ENCODE results near the gene COL20A1. TPM values are rescaled to one million over a fixed set of nuclear protein-coding genes. Genes with fewer than 3 reads are reported as not detected.

The COL20A1 gene
- total RNA-seq, 4 donors from 2014 or later: 0.97 to 1.2 TPM; not detected in 2

- Histone ChIP-seq H3K36me3 (no peaks in the 10 kb centered on the region), H3K27ac (no peak overlapping the region), H3K4me1 (no peaks in the 10 kb centered on the region), H3K9me3 (no peaks in the 10 kb centered on the region), H3K4me3 (no peak overlapping the region), H3K27me3 (peaks cover 0 to 5% of the 10 kb centered on the region in 2 donors)
- no peak for DNase-seq
- TF ChIP-seq CTCF (IDR thresholded peaks at IDR 0.05) (no peak), POLR2A (IDR thresholded peaks at IDR 0.05) (no peak)
- intact Hi-C loops (cut with DNase I; ENCODE audit: low total_unique reads): loop anchor here (5.0 kb wide), 1 partner anchor 276 kb away; no protein-coding TSS in a partner anchor
These were observed 19.8 kb downstream of the COL20A1 start for GRCh38 chr20:63312690-63313348.

- peaks cover 0 to 5% of the 10 kb centered on the region in 2 donors for H3K27me3 ChIP-seq
- DNase-seq: no peak
- TF ChIP-seq POLR2A (IDR thresholded peaks at IDR 0.05) (no peak), CTCF (IDR thresholded peaks at IDR 0.05) (no peak)
- intact Hi-C loops (cut with DNase I; ENCODE audit: low total_unique reads): loop anchor here (5.0 kb wide), 1 partner anchor 276 kb away; no protein-coding TSS in a partner anchor
- no peaks in the 10 kb centered on the region for H3K36me3 ChIP-seq
- H3K9me3 ChIP-seq: no peaks in the 10 kb centered on the region
- H3K27ac ChIP-seq: no peak overlapping the region
- no peaks in the 10 kb centered on the region for H3K4me1 ChIP-seq
- no peak overlapping the region for H3K4me3 ChIP-seq
These were observed 20.5 kb downstream of the COL20A1 start for GRCh38 chr20:63313349-63314014.

- H3K36me3 ChIP-seq: no peaks in the 10 kb centered on the region
- H3K27me3 ChIP-seq: peaks cover 0 to 3% of the 10 kb centered on the region in 2 donors
- no peak for DNase-seq
- intact Hi-C loops (cut with DNase I; ENCODE audit: low total_unique reads): loop anchor here (5.0 kb wide), 1 partner anchor 277 kb away; no protein-coding TSS in a partner anchor
- H3K4me1 ChIP-seq: no peaks in the 10 kb centered on the region
- H3K27ac ChIP-seq: no peak overlapping the region
- no peak overlapping the region for H3K4me3 ChIP-seq
- no peaks in the 10 kb centered on the region for H3K9me3 ChIP-seq
- TF ChIP-seq CTCF (IDR thresholded peaks at IDR 0.05) (no peak), POLR2A (IDR thresholded peaks at IDR 0.05) (no peak)
These were observed 21.1 kb downstream of the COL20A1 start for GRCh38 chr20:63314015-63314471.

- Histone ChIP-seq H3K9me3 (no peaks in the 10 kb centered on the region), H3K27me3 (no peaks in the 10 kb centered on the region), H3K36me3 (no peaks in the 10 kb centered on the region), H3K4me1 (no peaks in the 10 kb centered on the region), H3K4me3 (no peak overlapping the region), H3K27ac (no peak overlapping the region)
- DNase-seq: no peak
- intact Hi-C loops (cut with DNase I; ENCODE audit: low total_unique reads): loop anchor here (5.0 kb wide), 1 partner anchor 277 kb away; no protein-coding TSS in a partner anchor
- no peak for TF ChIP-seq POLR2A (IDR thresholded peaks at IDR 0.05)
- TF ChIP-seq CTCF (IDR thresholded peaks at IDR 0.05): no peak
These were observed 21.7 kb downstream of the COL20A1 start for GRCh38 chr20:63314566-63315239.

Measured in uterus (tissue), 4 donors.